Measurements from ENCODE around the gene SEPTIN12. TPM values are rescaled to one million over a fixed set of nuclear protein-coding genes. Genes with fewer than 3 reads are reported as not detected.

Gene SEPTIN12
- total RNA-seq, 1 experiment from 2014 or later, result not detected

GRCh38 chr16:4766875-4767628 is 21.1 kb downstream of the SEPTIN12 start, which contains the start of gene ZNF500:
ZNF500 (minus strand) TSS chr16:4767162; CDS start chr16:4765978, 1,184 bp downstream.
- ChIA-PET POLR2A (ENCODE audit: low non-redundant PET) (no interaction called here), CTCF (no interaction called here)
- H3K36me3 ChIP-seq (ENCODE audit: insufficient read depth, low read length, poor library complexity, severe bottlenecking), result peaks cover 25% of the 10 kb centered on the region
- no peaks in the 10 kb centered on the region for H3K27me3 ChIP-seq (replicated peaks; ENCODE audit: insufficient read depth, low read depth, low read length, poor library complexity)
- intact Hi-C loops (cut with micrococcal nuclease; ENCODE audit: unreplicated experiment), result no loop called here
- DNase-seq (ENCODE audit: low spot score), result peak; percentile 97
- peaks cover 13% of the 10 kb centered on the region for H3K4me1 ChIP-seq (ENCODE audit: insufficient read depth, low read length, poor library complexity, severe bottlenecking)
- TF ChIP-seq, protein P1, sequence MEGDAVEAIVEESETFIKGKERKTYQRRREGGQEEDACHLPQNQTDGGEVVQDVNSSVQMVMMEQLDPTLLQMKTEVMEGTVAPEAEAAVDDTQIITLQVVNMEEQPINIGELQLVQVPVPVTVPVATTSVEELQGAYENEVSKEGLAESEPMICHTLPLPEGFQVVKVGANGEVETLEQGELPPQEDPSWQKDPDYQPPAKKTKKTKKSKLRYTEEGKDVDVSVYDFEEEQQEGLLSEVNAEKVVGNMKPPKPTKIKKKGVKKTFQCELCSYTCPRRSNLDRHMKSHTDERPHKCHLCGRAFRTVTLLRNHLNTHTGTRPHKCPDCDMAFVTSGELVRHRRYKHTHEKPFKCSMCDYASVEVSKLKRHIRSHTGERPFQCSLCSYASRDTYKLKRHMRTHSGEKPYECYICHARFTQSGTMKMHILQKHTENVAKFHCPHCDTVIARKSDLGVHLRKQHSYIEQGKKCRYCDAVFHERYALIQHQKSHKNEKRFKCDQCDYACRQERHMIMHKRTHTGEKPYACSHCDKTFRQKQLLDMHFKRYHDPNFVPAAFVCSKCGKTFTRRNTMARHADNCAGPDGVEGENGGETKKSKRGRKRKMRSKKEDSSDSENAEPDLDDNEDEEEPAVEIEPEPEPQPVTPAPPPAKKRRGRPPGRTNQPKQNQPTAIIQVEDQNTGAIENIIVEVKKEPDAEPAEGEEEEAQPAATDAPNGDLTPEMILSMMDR (conservative IDR thresholded peaks at IDR 0.05; ENCODE audit: low read depth, low read length), result no peak
- TF ChIP-seq EZH2 (IDR thresholded peaks at IDR 0.05; ENCODE audit: borderline replicate concordance, low read depth, low read length, poor library complexity, severe bottlenecking), result no peak
- H3K9me3 ChIP-seq (ENCODE audit: low read depth, low read length, poor library complexity, severe bottlenecking), result no peaks in the 10 kb centered on the region
- peak within 1 kb of the TSS; percentile 82 for H3K4me3 ChIP-seq (ENCODE audit: low read depth, low read length, poor library complexity, severe bottlenecking)
- no TSS peak for BruUV-seq (replicated peaks)
- peak within 1 kb of the TSS; percentile 87 for H3K27ac ChIP-seq (ENCODE audit: low read depth, low read length, poor library complexity, severe bottlenecking)

- BruUV-seq (replicated peaks), result no TSS peak
- peaks cover 13% of the 10 kb centered on the region for H3K4me1 ChIP-seq (ENCODE audit: insufficient read depth, low read length, poor library complexity, severe bottlenecking)
- ChIA-PET POLR2A (ENCODE audit: low non-redundant PET) (no interaction called here), CTCF (no interaction called here)
- H3K9me3 ChIP-seq (ENCODE audit: low read depth, low read length, poor library complexity, severe bottlenecking), result no peaks in the 10 kb centered on the region
- peak overlapping the region; percentile 82 for H3K4me3 ChIP-seq (ENCODE audit: low read depth, low read length, poor library complexity, severe bottlenecking)
- H3K27ac ChIP-seq (ENCODE audit: low read depth, low read length, poor library complexity, severe bottlenecking), result peak overlapping the region; percentile 87
- intact Hi-C loops (cut with micrococcal nuclease; ENCODE audit: unreplicated experiment), result no loop called here
- H3K27me3 ChIP-seq (replicated peaks; ENCODE audit: insufficient read depth, low read depth, low read length, poor library complexity), result no peaks in the 10 kb centered on the region
- TF ChIP-seq EZH2 (IDR thresholded peaks at IDR 0.05; ENCODE audit: borderline replicate concordance, low read depth, low read length, poor library complexity, severe bottlenecking), result no peak
- TF ChIP-seq, protein P1 (conservative IDR thresholded peaks at IDR 0.05; ENCODE audit: low read depth, low read length), result no peak
- DNase-seq (ENCODE audit: low spot score), result no peak
- peaks cover 34% of the 10 kb centered on the region for H3K36me3 ChIP-seq (ENCODE audit: insufficient read depth, low read length, poor library complexity, severe bottlenecking)
These were observed 22.4 kb downstream of the SEPTIN12 start for GRCh38 chr16:4765511-4766474.

DNA sequence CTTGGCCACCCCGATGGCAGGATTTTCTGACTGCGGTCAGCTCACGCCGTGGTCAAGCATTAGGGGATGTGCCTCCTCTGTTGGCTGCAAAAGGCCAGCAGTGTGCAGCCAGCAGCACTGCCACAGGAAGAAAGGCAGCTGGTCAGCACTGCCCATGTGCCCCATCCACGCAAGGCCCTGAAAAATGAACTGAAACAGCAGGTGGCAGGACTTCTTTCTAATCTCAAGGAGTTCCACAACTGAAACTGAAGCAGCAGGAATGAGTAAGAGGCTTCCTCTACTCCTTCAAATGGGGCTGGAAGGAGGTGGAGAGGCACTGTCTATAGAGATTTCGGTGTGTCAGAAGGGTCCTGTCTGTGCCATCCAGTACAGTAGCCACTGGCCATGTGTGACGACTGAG is 24.4 kb downstream of the SEPTIN12 start:
- Histone ChIP-seq H3K36me3 (ENCODE audit: insufficient read depth, low read length, poor library complexity, severe bottlenecking) (peaks cover 49% of the 10 kb centered on the region), H3K4me3 (ENCODE audit: low read depth, low read length, poor library complexity, severe bottlenecking) (no peak overlapping the region), H3K4me1 (ENCODE audit: insufficient read depth, low read length, poor library complexity, severe bottlenecking) (peaks cover 13% of the 10 kb centered on the region), H3K9me3 (ENCODE audit: low read depth, low read length, poor library complexity, severe bottlenecking) (no peaks in the 10 kb centered on the region), H3K27ac (ENCODE audit: low read depth, low read length, poor library complexity, severe bottlenecking) (no peak overlapping the region), H3K27me3 (replicated peaks; ENCODE audit: insufficient read depth, low read depth, low read length, poor library complexity) (no peaks in the 10 kb centered on the region)
- DNase-seq (ENCODE audit: low spot score), result no peak
- TF ChIP-seq, protein P1 (conservative IDR thresholded peaks at IDR 0.05; ENCODE audit: low read depth, low read length), result no peak
- no peak for TF ChIP-seq EZH2 (IDR thresholded peaks at IDR 0.05; ENCODE audit: borderline replicate concordance, low read depth, low read length, poor library complexity, severe bottlenecking)
- POLR2A ChIA-PET (ENCODE audit: low non-redundant PET), result no interaction called here
- BruUV-seq (replicated peaks), result no TSS peak
- intact Hi-C loops (cut with micrococcal nuclease; ENCODE audit: unreplicated experiment), result no loop called here
- CTCF ChIA-PET, result no interaction called here

Data from A673 (cell line).